GM19397 (cell line): ENCODE measurements around the gene GPATCH11.

Experiments used
- ATAC-seq: cut with Tn5 transposase; IDR thresholded peaks from one replicate; pipeline ENCODE4 v1.9.1; 2021; ENCODE audit warnings: mild to moderate bottlenecking, moderate library complexity; ENCODE audit not compliant: unreplicated experiment

GPATCH11 gene

DNA sequence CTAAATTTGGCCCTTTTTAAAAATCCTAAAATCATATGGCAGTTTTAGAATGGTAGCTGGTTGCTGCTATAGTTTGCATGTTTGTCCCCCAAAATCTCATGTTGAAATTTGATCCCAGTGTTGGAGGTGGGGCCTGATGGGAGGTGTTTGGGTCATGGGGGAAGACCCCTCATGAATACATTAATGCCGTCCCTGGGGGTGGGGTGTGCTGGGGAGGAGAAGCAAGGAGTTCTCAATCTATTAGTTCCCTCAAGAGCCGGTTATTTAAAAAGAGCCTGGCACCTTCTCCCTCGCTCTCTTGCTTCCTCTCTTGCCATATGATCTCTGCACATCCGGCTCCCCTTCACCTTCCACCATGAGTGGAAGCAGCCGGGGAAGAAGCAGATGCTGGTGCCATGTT, 20.8 kb downstream of the GPATCH11 start:
- ATAC-seq: no peak

DNA sequence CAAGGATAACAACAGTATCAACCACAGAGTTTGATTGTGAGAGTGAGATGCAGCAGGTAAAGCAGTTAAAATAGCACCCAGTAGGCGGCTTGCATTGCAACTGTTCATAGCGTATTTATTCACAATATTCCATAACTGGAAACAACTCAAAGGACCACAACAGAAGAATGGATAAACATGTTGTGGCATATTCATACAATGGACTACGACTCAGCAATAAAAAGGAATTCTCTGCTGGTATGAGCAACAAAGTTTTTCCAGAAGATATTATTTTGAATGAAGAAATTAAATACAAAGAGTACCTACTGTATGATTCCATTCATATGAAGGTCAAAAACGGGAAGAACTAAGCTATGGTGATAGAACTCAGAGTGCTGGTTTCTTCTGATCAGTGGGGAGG, 25.2 kb downstream of the GPATCH11 start:
- no peak for ATAC-seq

DNA sequence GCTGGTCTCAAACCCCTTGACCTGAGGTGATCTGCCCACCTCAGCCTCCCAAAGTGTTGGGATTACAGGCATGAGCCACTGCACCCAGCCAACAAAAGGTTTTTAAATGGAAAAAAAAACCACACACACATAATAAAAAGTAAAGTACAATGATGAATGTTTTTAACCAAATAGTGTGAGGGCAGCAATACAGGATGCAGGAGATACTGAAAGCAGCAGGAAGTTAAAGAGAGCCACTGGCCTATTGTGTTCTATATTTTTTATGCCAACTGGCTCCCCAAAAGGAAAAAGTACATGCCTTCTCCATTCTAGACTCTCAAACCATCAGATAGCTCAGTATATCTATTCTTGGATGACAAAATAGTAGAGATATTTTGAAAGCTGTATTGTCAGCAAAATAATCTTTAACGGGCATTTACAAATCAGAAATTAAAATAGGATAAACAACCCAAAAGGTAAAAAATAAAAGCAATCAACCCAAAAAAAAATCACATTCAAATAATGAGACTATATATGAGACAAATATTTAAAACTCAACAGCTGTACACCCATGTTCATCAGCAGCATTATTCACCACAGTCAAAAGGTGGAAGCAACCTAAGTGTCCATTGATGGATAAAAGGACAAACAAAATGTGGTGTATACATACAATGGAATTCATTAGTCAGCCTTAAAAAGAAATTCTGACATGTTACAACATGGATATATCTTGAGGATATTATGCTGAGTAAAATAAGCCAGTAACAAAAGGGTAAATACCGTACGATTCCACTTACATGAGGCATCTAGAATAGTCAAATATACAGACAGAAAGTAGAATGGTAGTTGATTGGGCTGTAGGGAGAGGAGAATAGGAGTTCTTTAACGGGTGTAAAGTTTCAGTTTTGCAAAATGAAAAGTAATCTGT, 26.2 kb downstream of the GPATCH11 start:
- no peak for ATAC-seq

DNA sequence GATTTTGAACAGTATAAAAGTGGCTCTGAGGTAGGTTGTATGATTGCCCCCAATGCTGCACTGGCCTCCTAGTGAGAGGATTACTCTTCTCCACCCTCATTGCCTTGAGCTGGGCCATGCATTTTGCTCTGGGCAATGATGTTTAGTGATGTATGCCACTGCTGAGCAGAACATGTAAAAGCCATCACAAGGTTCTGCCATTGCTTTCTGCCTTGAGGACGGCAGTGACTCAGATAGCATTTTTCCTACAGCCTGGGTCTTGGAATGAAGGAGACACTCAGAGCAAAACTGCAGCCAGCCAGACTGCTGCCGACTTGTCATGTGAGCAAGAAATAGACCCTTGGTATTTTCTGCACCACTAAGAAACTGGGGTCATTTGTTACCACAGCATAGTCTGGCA, 27.6 kb downstream of the GPATCH11 start:
- no peak for ATAC-seq

DNA sequence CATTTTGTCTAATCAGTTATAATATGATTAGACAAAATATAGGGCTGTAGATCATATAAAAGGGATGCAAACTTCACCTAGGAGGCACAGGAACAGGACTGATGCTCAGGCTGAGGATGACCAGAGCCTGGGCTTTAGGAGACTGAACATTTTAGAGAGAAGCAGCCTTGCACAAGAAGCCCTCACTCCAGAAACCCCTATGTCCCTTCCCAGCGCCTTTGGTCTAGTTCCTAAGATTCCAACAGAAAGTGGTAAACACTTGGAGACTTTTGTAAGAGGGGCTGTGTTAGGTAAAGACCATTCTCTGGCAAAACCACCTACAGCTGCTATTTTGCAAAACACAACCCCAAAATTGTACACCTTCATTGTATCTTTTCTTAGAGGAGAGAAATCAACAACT, 33.2 kb downstream of the GPATCH11 start:
- ATAC-seq: no peak

DNA sequence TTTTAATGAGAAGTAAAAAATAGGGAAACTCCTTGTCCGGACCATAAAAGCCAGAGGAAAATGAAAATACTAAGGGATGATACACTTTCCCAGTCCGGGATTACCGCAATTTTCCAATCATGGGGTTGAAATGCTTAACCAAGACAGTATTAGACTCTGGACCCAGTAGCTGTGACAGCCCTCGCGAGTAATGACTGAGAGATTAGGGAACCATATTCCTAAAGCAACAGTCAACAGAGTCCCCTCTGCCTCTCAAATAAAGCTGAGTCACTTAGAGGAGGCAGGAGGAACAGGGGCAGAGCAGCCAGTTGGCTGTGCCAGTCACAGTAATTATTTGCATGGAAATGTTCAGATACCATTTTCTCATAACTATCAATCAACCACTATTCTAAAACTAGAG, 34.8 kb downstream of the GPATCH11 start:
- no peak for ATAC-seq

DNA sequence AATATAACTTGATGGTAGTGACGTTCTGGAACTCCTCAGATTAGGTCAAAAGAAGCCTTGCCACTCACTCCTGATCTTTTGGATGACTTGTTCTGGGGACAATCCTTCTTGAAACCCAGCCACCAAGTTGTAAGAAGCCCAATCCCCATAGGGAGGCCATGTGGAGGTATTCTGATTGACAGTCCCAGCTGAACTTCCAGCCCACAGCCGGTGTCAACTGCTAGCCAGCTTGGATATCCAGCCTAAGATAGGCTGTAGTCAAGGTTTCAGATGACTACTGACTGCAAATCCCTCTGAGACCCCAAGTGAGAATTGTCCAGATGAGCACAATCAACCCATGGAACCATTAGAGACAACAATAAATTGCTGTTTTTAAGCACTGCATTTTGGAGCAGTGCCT, 41.1 kb downstream of the GPATCH11 start:
- ATAC-seq: no peak

DNA sequence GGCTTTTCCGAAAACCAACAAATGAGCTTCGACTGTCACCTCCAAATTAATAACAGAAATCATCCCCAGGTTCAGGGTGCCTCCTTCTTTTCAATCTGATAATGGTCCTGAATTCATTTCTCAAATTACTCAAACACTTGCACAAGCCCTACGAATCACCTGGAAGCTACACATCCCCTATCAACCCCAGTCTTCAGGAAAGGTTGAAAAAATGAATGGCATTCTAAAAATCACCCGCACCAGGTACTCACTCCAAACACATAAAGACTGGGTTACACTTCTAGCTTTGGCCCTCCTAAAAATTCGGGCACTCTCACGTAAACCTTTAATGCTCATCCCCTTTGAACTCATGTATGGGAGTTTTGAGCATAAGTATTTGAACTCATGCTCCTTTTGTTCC, 48.6 kb downstream of the GPATCH11 start:
- ATAC-seq: no peak

DNA sequence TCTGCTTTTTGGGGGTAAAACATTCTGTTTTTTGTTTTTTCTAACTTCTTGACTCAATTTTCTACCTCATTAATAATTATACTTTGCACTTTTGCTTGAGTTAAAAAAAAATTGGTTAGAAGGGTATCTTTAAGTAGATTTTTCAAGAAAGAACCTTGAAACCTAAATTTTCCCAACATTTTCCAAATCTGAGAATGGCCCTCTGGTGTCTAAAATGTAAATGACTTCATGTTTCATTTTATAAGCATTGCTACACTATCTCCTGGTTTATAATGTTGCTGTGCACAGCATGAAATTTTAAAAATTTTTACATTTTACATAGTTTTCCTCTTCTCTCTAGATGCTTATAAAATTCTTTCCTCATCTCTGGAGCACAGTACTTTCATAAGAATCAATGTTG, 58.2 kb downstream of the GPATCH11 start:
- no peak for ATAC-seq

DNA sequence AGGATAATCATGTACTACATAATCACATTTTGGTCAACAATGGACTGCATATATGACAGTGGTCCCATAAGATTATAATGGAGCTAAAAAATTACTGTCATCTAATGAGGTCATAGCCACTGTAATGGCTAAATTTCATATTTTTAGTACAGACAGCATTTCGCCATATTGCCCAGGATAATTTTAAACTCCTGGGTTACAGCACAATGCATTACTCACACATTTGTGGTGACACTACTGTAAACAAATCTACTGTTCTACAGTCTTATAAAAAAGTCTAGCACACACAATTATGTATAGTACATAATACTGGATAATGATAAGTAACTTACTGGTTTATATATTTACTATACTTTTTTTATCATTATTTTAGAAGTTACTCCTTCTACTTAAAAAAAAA, 59.7 kb downstream of the GPATCH11 start:
- no peak for ATAC-seq

DNA sequence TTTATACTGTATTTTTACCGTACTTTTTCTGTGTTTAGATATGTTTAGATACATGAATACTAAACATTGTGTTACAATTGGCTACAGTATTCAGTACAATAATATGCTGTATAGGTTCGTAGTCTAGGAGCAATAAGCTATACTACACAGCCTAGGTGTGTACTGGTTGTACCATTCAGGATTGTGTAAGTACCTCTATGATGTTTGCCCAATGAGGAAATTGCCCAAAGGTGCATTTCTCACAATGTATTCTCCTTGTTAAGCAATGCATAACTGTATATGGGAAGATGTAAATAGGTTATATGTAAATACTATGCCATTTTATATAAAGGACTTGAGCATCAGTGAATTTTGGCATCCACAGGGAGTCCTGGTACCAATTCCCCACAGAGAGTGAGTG, 61.7 kb downstream of the GPATCH11 start:
- no peak for ATAC-seq

DNA sequence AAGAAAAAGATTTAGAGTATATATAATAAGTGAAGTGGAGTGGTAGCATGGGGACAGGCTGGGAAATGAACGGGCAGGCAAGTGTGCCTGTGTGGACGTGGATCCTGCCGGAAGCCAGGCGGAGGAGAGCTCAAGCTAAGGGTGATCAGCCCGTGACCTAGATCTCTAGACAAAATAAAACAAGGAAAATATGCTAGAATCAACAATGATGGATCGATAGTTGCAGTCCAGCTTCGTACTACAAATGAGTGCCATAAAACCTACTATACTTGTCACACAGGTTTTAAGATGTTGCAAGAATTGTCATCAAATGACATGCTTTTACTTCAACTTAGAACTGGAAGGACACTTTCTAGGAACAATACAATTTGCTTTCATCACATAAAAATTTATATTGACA, 64.0 kb downstream of the GPATCH11 start:
- no peak for ATAC-seq
